Suprapubic skin (tissue), 4 donors: ENCODE data around the gene SLC22A14. TPM values are rescaled to one million over a fixed set of nuclear protein-coding genes. Genes with fewer than 3 reads are reported as not detected.

Source experiments
- DNase-seq, 2 donors: peaks; one replicate each; pipeline ENCODE4 v3.0.0-alpha.2; 2019; ENCODE audit warnings: low spot score in 2 of 2
- H3K27ac ChIP-seq: fragments of 200-600 bp; sonication (generic); one replicate; pipeline ENCODE4 v1.5.1; 2019
- H3K27me3 ChIP-seq: fragments of 200-600 bp; sonication (generic); one replicate; pipeline ENCODE4 v1.5.1; 2019
- H3K36me3 ChIP-seq: fragments of 200-600 bp; sonication (generic); one replicate; pipeline ENCODE4 v1.5.1; 2019
- H3K4me1 ChIP-seq: fragments of 200-600 bp; sonication (generic); one replicate; pipeline ENCODE4 v1.5.1; 2019
- H3K4me3 ChIP-seq: fragments of 200-600 bp; sonication (generic); one replicate; pipeline ENCODE4 v1.5.1; 2019; ENCODE audit warnings: mild to moderate bottlenecking
- H3K9me3 ChIP-seq: fragments of 200-600 bp; sonication (generic); one replicate; pipeline ENCODE4 v1.5.1; 2019
- EP300 ChIP-seq: sonication (generic); formaldehyde crosslinking; IDR thresholded peaks from one replicate; pipeline ENCODE4 v1.6.1; 2017; ENCODE audit warnings: antibody characterized with exemption
- POLR2A ChIP-seq, 2 donors: fragments of 450-650 bp; IDR thresholded peaks; one replicate each; pipeline ENCODE4 v1.6.1; 2017; ENCODE audit warnings: antibody characterized with exemption in 2 of 2, mild to moderate bottlenecking in 2 of 2, moderate library complexity in 2 of 2
- POLR2AphosphoS5 ChIP-seq, 3 donors: sonication (generic); formaldehyde crosslinking; IDR thresholded peaks; one replicate each; pipeline ENCODE4 v1.6.1; 2017; ENCODE audit warnings: antibody characterized with exemption in 3 of 3
- WGBS: methylation state at CpG from one replicate; pipeline ENCODE4 v1.1.5; 2018; 5-methylcytosine and 5-hydroxymethylcytosine counted together
- total RNA-seq, 4 donors: library from RNA; depleted of rRNA; stranded (reverse); fragments of >200 nt; gene quantifications; one replicate each; pipeline ENCODE4 v1.1.0, GENCODE V29; 2016
- TF ChIP-seq, protein P1 (sequence below), 2 donors: fragments of 200-600 bp in 1 of 2; fragments of 450-650 bp in 1 of 2; sonication (generic) in 1 of 2; IDR thresholded peaks; one replicate each; pipeline ENCODE4 v1.5.1; 2016 to 2019; ENCODE audit warnings: antibody characterized with exemption in 2 of 2, mild to moderate bottlenecking in 1 of 2, moderate library complexity in 1 of 2

Gene SLC22A14
- total RNA-seq, 4 donors from 2014 or later, result 0.64 TPM; not detected in 3

DNA sequence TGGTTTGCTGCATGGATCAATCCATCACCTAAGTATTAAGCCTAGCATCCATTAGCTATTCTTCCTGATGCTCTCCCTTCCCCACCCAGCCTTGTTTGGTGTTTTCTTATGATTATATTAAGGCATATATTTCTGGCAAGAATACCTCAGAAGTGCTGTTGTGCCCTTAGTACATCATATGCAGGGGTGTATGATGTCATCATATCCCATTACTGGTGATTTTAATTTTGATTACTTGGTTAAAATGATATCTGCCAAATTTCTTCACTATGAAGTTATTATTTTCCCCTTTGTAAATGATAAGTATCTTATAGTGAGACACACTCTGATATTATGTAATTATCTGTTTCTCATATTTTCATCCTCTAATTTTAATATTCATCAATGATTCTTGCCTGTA lies 15.4 kb downstream of the SLC22A14 start:
- no peaks in the 10 kb centered on the region for H3K36me3 ChIP-seq
- H3K27ac ChIP-seq, result no peak overlapping the region

DNA sequence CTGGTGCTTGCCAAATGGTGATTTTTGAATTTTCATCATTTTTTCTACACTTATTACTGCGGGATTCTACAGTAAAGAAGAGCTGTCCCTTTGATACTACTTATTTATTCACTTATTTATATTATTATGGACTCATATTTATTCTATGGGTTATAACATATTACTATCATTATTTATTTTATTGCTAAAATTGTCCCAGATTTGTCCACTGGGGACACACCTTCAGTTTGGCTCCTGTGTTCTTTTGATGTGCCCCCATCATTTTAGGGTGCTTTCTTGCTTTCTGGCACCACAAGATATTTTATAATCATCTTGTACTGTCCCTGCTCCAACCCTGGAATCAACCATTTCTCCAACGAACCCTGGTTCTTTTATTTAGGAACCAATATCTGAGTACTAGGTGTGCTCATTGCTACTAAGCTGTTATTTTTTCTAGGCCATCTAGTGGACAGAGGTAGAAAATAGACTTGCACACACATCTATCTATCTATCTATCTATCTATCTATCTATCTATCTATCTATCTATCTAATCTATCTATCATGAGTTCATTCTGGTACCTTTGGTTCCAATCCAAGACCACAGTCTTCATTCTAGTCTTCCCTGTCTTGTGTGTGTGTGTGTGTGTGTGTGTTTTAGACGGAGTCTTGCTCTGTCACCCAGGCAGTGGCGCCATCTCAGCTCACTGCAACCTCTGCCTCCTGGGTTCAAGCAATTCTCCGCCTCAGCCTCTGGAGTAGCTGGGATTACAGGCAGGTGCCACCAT lies 16.0 kb downstream of the SLC22A14 start:
- Histone ChIP-seq H3K27me3 (no peaks in the 10 kb centered on the region), H3K4me1 (no peaks in the 10 kb centered on the region), H3K27ac (no peak overlapping the region), H3K36me3 (no peaks in the 10 kb centered on the region), H3K9me3 (no peaks in the 10 kb centered on the region), H3K4me3 (no peak overlapping the region)
- no peak for DNase-seq
- WGBS, result 82% methylated on average over 5 of the region's 5 CpGs
- TF ChIP-seq POLR2A (IDR thresholded peaks at IDR 0.05), result no peak
- TF ChIP-seq EP300, result no peak
- TF ChIP-seq, protein P1, sequence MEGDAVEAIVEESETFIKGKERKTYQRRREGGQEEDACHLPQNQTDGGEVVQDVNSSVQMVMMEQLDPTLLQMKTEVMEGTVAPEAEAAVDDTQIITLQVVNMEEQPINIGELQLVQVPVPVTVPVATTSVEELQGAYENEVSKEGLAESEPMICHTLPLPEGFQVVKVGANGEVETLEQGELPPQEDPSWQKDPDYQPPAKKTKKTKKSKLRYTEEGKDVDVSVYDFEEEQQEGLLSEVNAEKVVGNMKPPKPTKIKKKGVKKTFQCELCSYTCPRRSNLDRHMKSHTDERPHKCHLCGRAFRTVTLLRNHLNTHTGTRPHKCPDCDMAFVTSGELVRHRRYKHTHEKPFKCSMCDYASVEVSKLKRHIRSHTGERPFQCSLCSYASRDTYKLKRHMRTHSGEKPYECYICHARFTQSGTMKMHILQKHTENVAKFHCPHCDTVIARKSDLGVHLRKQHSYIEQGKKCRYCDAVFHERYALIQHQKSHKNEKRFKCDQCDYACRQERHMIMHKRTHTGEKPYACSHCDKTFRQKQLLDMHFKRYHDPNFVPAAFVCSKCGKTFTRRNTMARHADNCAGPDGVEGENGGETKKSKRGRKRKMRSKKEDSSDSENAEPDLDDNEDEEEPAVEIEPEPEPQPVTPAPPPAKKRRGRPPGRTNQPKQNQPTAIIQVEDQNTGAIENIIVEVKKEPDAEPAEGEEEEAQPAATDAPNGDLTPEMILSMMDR (IDR thresholded peaks at IDR 0.05), result peak in 1 of 2 donors; percentile 7

More for the DNA sequence above, 15.4 kb downstream of the SLC22A14 start:
- H3K4me3 ChIP-seq, result no peak overlapping the region
- no peaks in the 10 kb centered on the region for H3K4me1 ChIP-seq
- no peaks in the 10 kb centered on the region for H3K27me3 ChIP-seq
- no peaks in the 10 kb centered on the region for H3K9me3 ChIP-seq
- no peak for DNase-seq
- TF ChIP-seq POLR2AphosphoS5 (IDR thresholded peaks at IDR 0.05) (no peak), POLR2A (IDR thresholded peaks at IDR 0.05) (no peak), EP300 (no peak)
- TF ChIP-seq, protein P1 (IDR thresholded peaks at IDR 0.05), result no peak

DNA sequence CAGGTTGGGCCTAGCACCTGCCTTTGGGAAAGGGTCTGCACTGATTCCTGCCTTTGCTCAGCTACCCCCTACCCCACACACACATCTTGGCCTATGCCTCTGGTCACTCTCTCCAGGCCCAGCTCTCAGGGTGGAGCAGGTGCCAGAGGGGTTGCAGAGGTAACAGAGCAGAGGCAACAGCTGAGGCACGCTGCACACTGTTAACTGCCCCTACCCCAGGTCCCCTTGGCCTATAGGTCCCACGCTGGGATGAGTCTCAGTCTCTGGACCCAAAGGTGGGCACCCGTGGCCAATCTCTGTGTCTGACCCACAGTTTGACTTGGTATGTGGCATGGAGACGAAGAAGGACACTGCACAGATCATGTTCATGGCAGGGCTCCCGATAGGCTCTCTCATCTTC lies 24.8 kb downstream of the SLC22A14 start:
- no peak overlapping the region for H3K4me3 ChIP-seq
- TF ChIP-seq POLR2AphosphoS5 (IDR thresholded peaks at IDR 0.05) (no peak), POLR2A (IDR thresholded peaks at IDR 0.05) (no peak), EP300 (no peak)
- TF ChIP-seq, protein P1 (IDR thresholded peaks at IDR 0.05), result no peak
- DNase-seq, result no peak
- H3K36me3 ChIP-seq, result no peaks in the 10 kb centered on the region
- no peaks in the 10 kb centered on the region for H3K9me3 ChIP-seq
- no peaks in the 10 kb centered on the region for H3K27me3 ChIP-seq
- H3K27ac ChIP-seq, result no peak overlapping the region
- no peaks in the 10 kb centered on the region for H3K4me1 ChIP-seq
- 86% methylated on average over 5 of the region's 5 CpGs for WGBS

DNA sequence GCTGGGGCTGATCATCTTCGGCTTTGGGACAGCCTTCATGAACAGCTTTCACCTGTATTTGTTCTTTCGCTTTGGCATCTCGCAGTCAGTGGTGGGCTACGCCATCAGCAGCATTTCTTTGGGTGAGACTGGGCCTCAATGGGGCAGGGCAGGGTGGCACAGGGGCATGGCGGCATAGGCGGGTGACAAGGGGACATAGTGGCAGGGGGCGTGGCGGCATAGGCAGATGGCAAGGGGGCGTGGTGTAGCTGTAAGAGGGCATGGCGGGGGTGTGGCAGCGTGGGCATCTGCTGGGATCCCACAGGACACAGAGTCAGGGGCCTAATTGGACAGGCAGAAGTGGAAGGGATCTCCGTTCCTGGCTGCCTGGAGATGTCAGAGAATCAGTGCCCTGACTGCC lies 25.5 kb downstream of the SLC22A14 start:
- WGBS, result 94% methylated on average over 11 of the region's 12 CpGs
- Histone ChIP-seq H3K36me3 (no peaks in the 10 kb centered on the region), H3K4me3 (no peak overlapping the region), H3K4me1 (no peaks in the 10 kb centered on the region), H3K27me3 (no peaks in the 10 kb centered on the region), H3K9me3 (no peaks in the 10 kb centered on the region), H3K27ac (no peak overlapping the region)
- DNase-seq, result no peak
- TF ChIP-seq EP300 (no peak), POLR2AphosphoS5 (IDR thresholded peaks at IDR 0.05) (no peak)
- TF ChIP-seq, protein P1 (IDR thresholded peaks at IDR 0.05), result no peak

DNA sequence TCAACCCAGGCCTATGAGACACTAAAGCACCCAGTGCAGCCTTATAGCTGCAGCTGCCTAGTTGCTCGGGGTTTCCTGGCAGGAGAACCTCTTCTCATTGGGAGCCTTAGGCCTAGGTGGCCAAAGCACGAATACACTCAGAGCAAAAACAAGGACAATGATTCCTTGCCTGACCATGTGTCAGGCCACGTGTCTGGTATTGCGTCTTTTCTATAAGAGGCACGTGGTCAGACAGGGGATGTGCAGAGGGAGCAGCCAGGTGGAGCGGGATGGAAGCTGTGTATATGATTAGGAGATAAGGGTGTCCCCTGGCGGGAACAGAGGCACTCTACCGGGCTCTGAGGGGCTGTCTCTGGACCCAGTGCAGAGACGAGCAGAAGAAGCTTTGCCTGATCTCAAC lies 26.4 kb downstream of the SLC22A14 start:
- no peak overlapping the region for H3K4me3 ChIP-seq
- TF ChIP-seq POLR2A (IDR thresholded peaks at IDR 0.05) (no peak), EP300 (no peak), POLR2AphosphoS5 (IDR thresholded peaks at IDR 0.05) (no peak)
- TF ChIP-seq, protein P1 (IDR thresholded peaks at IDR 0.05), result no peak
- H3K4me1 ChIP-seq, result no peaks in the 10 kb centered on the region
- no peaks in the 10 kb centered on the region for H3K36me3 ChIP-seq
- no peaks in the 10 kb centered on the region for H3K9me3 ChIP-seq
- no peaks in the 10 kb centered on the region for H3K27me3 ChIP-seq
- DNase-seq, result no peak
- 92% methylated on average over 9 of the region's 9 CpGs for WGBS
- no peak overlapping the region for H3K27ac ChIP-seq
